IPS DF 4.7 (cell line): Measurements from ENCODE around the gene EMC9.

Experiments
- DNase-seq: peaks from one replicate; pipeline ENCODE4 v3.0.0-alpha.2; 2013; ENCODE audit warnings: low spot score; ENCODE audit errors: extremely low read depth

Gene EMC9

GRCh38 chr14:24132061-24132685, 9.2 kb downstream of the EMC9 start:
- DNase-seq, result no peak

- DNase-seq, result no peak
These were observed 9.8 kb downstream of the EMC9 start for GRCh38 chr14:24131549-24131966.

- DNase-seq, result no peak
These were observed 10.5 kb downstream of the EMC9 start for GRCh38 chr14:24130717-24131548.

- DNase-seq, result no peak
These were observed 11.0 kb downstream of the EMC9 start, which contains the start of gene FITM1 for GRCh38 chr14:24130380-24130716. TSS of gene FITM1 (plus strand) at chr14:24130659. CDS start at chr14:24131564, 905 bp downstream.

GRCh38 chr14:24129410-24129998, 11.9 kb downstream of the EMC9 start:
- no peak for DNase-seq

- DNase-seq, result no peak
These were observed 13.7 kb downstream of the EMC9 start for GRCh38 chr14:24127673-24128072.

GRCh38 chr14:24126939-24127338, 14.5 kb downstream of the EMC9 start:
- no peak for DNase-seq

GRCh38 chr14:24123424-24124417, 17.7 kb downstream of the EMC9 start:
- DNase-seq, result no peak

GRCh38 chr14:24122898-24123297, 18.5 kb downstream of the EMC9 start:
- no peak for DNase-seq

GRCh38 chr14:24122416-24122815, 19.0 kb downstream of the EMC9 start:
- DNase-seq, result no peak

- DNase-seq, result no peak
These were observed 20.2 kb downstream of the EMC9 start for GRCh38 chr14:24121210-24121609.

GRCh38 chr14:24119691-24120090, 21.7 kb downstream of the EMC9 start:
- DNase-seq, result no peak

- DNase-seq, result no peak
These were observed 24.2 kb downstream of the EMC9 start for GRCh38 chr14:24117179-24117578.

- DNase-seq, result no peak
These were observed 25.1 kb downstream of the EMC9 start for GRCh38 chr14:24116128-24116814.

- no peak for DNase-seq
These were observed 25.8 kb downstream of the EMC9 start for GRCh38 chr14:24115422-24116127.

- peak; percentile 98 for DNase-seq
These were observed 26.6 kb downstream of the EMC9 start, which contains the start of the genes DCAF11 and NRL for GRCh38 chr14:24114532-24115421. TSS of gene DCAF11 (plus strand) at chr14:24114777. CDS start at chr14:24115595, 818 bp downstream. TSS of gene NRL (minus strand) at chr14:24114949. CDS start at chr14:24082848, 32,101 bp downstream.

GRCh38 chr14:24113801-24114531, 27.4 kb downstream of the EMC9 start:
- DNase-seq, result peak; percentile 25

- no peak for DNase-seq
These were observed 28.0 kb downstream of the EMC9 start for GRCh38 chr14:24113379-24113800.
